ENCODE measurements around the gene SND1. TPM values are rescaled to one million over a fixed set of nuclear protein-coding genes. Genes with fewer than 3 reads are reported as not detected.

The SND1 gene
- polyA plus RNA-seq, 3 donors = 46.5 to 97.3 (median 79.8) TPM

GRCh38 chr7:127881564-127881963 lies 229.6 kb downstream of the SND1 start:
- peaks cover 9% of the 10 kb centered on the region in 2 donors for H3K36me3 Mint-ChIP-seq

DNA sequence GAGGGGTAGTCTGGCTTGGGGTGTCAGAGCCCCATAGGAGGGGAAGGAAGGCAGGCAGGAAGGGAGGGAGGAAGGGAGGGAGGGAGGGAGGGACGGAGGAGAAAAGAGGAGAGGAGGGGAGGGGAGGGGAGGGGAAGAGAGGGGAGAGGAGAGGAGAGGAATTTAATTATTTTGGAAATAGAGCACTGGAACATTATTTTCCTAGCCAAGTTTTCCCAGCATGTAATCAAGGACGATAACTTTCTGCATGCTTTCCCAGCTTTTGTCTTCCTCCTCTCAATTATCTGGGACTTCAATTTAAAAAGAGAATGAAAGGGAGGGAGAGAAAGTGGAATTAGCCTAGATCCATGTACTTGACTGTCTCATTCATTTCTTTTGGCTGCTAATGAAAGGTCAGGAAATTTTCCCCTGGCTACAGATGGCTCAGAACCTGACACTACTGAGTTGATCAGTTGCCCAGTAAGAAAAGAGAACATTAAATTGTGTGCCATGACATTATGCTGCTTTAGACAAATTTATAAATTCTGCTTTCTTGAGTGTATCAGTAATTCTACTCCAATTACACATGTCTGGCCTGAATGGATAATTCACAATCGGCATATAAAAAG lies 230.4 kb downstream of the SND1 start:
- Histone ChIP-seq H3K4me3 (replicated peaks in 1 of 3; ENCODE audit: low read depth in 2 of 3, low read length in 3 of 3) (no peak overlapping the region), H3K9ac (ENCODE audit: insufficient read depth, low read length, poor library complexity, severe bottlenecking) (no peak overlapping the region), H3K9me3 (replicated peaks in 1 of 2; ENCODE audit: control insufficient read depth in 1 of 2, insufficient read depth in 1 of 2, low read length in 2 of 2) (no peaks in the 10 kb centered on the region), H3K4me2 (replicated peaks; ENCODE audit: extremely low read depth, low read length, poor library complexity, severe bottlenecking) (no peak overlapping the region), H3K27me3 (ENCODE audit: control insufficient read depth in 2 of 2, insufficient read depth in 2 of 2, low read length in 2 of 2) (no peaks in the 10 kb centered on the region), H3K4me1 (ENCODE audit: control insufficient read depth in 1 of 2, insufficient read depth in 2 of 2, low read length in 2 of 2) (peaks cover 10 to 11% of the 10 kb centered on the region in 2 donors), H3K27ac (ENCODE audit: low read depth in 1 of 2, low read length in 2 of 2) (no peak overlapping the region), H3K36me3 (replicated peaks in 1 of 2; ENCODE audit: control insufficient read depth in 1 of 2, insufficient read depth in 2 of 2, low read length in 2 of 2) (peaks cover 0 to 5% of the 10 kb centered on the region in 2 donors), H4K20me1 (ENCODE audit: insufficient read depth, low read length) (peaks cover 64% of the 10 kb centered on the region), H2AFZ (ENCODE audit: insufficient read depth, low read depth, low read length, poor library complexity, severe bottlenecking) (no peak overlapping the region), H3K79me2 (ENCODE audit: insufficient read depth, low read length) (peaks cover 45% of the 10 kb centered on the region)
- H3K27ac Mint-ChIP-seq = no peak overlapping the region
- no CpG with 5 or more reads among the region's 3 CpGs for whole genome bisulfite sequencing (ENCODE audit: insufficient coverage)
- H3K27me3 Mint-ChIP-seq (ENCODE audit: low read depth in 3 of 3) = peaks cover 0 to 3% (median 0%) of the 10 kb centered on the region in 3 donors
- no peaks in the 10 kb centered on the region for H3K9me3 Mint-ChIP-seq
- peaks cover 13% of the 10 kb centered on the region for H3K4me1 Mint-ChIP-seq
- no peak for DNase-seq
- H3K4me3 Mint-ChIP-seq = no peak overlapping the region
- TF ChIP-seq, protein P1, sequence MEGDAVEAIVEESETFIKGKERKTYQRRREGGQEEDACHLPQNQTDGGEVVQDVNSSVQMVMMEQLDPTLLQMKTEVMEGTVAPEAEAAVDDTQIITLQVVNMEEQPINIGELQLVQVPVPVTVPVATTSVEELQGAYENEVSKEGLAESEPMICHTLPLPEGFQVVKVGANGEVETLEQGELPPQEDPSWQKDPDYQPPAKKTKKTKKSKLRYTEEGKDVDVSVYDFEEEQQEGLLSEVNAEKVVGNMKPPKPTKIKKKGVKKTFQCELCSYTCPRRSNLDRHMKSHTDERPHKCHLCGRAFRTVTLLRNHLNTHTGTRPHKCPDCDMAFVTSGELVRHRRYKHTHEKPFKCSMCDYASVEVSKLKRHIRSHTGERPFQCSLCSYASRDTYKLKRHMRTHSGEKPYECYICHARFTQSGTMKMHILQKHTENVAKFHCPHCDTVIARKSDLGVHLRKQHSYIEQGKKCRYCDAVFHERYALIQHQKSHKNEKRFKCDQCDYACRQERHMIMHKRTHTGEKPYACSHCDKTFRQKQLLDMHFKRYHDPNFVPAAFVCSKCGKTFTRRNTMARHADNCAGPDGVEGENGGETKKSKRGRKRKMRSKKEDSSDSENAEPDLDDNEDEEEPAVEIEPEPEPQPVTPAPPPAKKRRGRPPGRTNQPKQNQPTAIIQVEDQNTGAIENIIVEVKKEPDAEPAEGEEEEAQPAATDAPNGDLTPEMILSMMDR (IDR thresholded peaks at IDR 0.05) = no peak
- H3K36me3 Mint-ChIP-seq = peaks cover 15 to 17% of the 10 kb centered on the region in 2 donors
- intact Hi-C loops (cut with micrococcal nuclease) = no loop called here

More at GRCh38 chr7:127881564-127881963, 229.6 kb downstream of the SND1 start:
- Mint-ChIP-seq H3K4me3 (no peak overlapping the region), H3K9me3 (no peaks in the 10 kb centered on the region), H3K27ac (no peak overlapping the region), H3K4me1 (peaks cover 13% of the 10 kb centered on the region), H3K27me3 (ENCODE audit: low read depth in 3 of 3) (peaks cover 0 to 3% (median 0%) of the 10 kb centered on the region in 3 donors)
- TF ChIP-seq, protein P1 (IDR thresholded peaks at IDR 0.05) = no peak
- intact Hi-C loops (cut with micrococcal nuclease) = no loop called here
- Histone ChIP-seq H3K9ac (ENCODE audit: insufficient read depth, low read length, poor library complexity, severe bottlenecking) (no peak overlapping the region), H3K4me3 (replicated peaks in 1 of 3; ENCODE audit: low read depth in 2 of 3, low read length in 3 of 3) (no peak overlapping the region), H4K20me1 (ENCODE audit: insufficient read depth, low read length) (peaks cover 72% of the 10 kb centered on the region), H3K9me3 (replicated peaks in 1 of 2; ENCODE audit: control insufficient read depth in 1 of 2, insufficient read depth in 1 of 2, low read length in 2 of 2) (no peaks in the 10 kb centered on the region), H2AFZ (ENCODE audit: insufficient read depth, low read depth, low read length, poor library complexity, severe bottlenecking) (no peak overlapping the region), H3K4me1 (ENCODE audit: control insufficient read depth in 1 of 2, insufficient read depth in 2 of 2, low read length in 2 of 2) (peaks cover 19 to 20% of the 10 kb centered on the region in 2 donors), H3K36me3 (replicated peaks in 1 of 2; ENCODE audit: control insufficient read depth in 1 of 2, insufficient read depth in 2 of 2, low read length in 2 of 2) (peaks cover 0 to 5% of the 10 kb centered on the region in 2 donors), H3K27me3 (ENCODE audit: control insufficient read depth in 2 of 2, insufficient read depth in 2 of 2, low read length in 2 of 2) (no peaks in the 10 kb centered on the region), H3K4me2 (replicated peaks; ENCODE audit: extremely low read depth, low read length, poor library complexity, severe bottlenecking) (no peak overlapping the region), H3K79me2 (ENCODE audit: insufficient read depth, low read length) (peaks cover 51% of the 10 kb centered on the region), H3K27ac (ENCODE audit: low read depth in 1 of 2, low read length in 2 of 2) (no peak overlapping the region)
- 94% methylated on average over 4 of the region's 7 CpGs for WGBS (ENCODE audit: insufficient coverage)
- DNase-seq = no peak

All from CD14-positive monocyte (primary cell).